Measurements from ENCODE around the gene ULK2. TPM values are rescaled to one million over a fixed set of nuclear protein-coding genes. Genes with fewer than 3 reads are reported as not detected.
A peak's percentile ranks its signal among the peaks of the same experiment; 100 is the strongest.

ULK2 gene
- total RNA-seq, 2 donors from 2014 or later: 19.5 to 33.7 TPM

DNA sequence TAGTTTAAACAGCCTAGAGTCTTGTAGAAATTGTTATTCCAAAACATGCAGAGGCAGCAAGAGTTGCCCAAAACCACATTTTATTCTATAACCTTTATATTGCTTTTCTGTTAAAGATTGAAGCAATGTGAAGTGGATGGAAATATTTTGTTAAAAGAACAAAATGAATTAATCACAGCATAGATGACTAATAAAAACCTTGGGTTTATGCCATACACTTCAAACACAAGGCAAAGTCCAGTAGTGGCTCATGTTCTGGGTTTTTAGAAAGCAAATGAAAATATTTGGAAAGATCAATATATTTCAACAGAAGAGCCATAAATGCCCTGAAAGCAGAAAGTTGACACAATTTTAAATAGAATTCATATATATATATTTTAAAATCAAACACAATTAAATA is 36.7 kb upstream of the ULK2 start:
- H3K4me3 ChIP-seq (ENCODE audit: low read length): no peak overlapping the region
- TF ChIP-seq, protein P1, sequence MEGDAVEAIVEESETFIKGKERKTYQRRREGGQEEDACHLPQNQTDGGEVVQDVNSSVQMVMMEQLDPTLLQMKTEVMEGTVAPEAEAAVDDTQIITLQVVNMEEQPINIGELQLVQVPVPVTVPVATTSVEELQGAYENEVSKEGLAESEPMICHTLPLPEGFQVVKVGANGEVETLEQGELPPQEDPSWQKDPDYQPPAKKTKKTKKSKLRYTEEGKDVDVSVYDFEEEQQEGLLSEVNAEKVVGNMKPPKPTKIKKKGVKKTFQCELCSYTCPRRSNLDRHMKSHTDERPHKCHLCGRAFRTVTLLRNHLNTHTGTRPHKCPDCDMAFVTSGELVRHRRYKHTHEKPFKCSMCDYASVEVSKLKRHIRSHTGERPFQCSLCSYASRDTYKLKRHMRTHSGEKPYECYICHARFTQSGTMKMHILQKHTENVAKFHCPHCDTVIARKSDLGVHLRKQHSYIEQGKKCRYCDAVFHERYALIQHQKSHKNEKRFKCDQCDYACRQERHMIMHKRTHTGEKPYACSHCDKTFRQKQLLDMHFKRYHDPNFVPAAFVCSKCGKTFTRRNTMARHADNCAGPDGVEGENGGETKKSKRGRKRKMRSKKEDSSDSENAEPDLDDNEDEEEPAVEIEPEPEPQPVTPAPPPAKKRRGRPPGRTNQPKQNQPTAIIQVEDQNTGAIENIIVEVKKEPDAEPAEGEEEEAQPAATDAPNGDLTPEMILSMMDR (conservative IDR thresholded peaks at IDR 0.05): no peak
- Mint-ChIP-seq H3K36me3 (ENCODE audit: low read depth) (peaks cover 72% of the 10 kb centered on the region), H3K4me3 (no peak overlapping the region), H3K27me3 (ENCODE audit: insufficient read depth) (no peaks in the 10 kb centered on the region), H3K27ac (no peak overlapping the region), H3K4me1 (no peaks in the 10 kb centered on the region), H3K9me3 (no peaks in the 10 kb centered on the region)
- H3K36me3 ChIP-seq (ENCODE audit: control insufficient read depth, insufficient read depth, low read length): peaks cover 85% of the 10 kb centered on the region
- no peak overlapping the region for H3K27ac ChIP-seq (ENCODE audit: low read depth, low read length)
- no peak overlapping the region for H3K9ac ChIP-seq (ENCODE audit: extremely low read depth, low read length, poor library complexity, severe bottlenecking)
- H3K27me3 ChIP-seq (ENCODE audit: control insufficient read depth, insufficient read depth, low read length, poor library complexity, severe bottlenecking): no peaks in the 10 kb centered on the region
- no peaks in the 10 kb centered on the region for H3K4me1 ChIP-seq (ENCODE audit: control insufficient read depth, insufficient read depth, low read length)
- H3K9me3 ChIP-seq (ENCODE audit: control insufficient read depth, low read length): no peaks in the 10 kb centered on the region
- no peak for DNase-seq

GRCh38 chr17:19900809-19901208 is 33.1 kb upstream of the ULK2 start:
- H3K4me1 ChIP-seq (ENCODE audit: control insufficient read depth, insufficient read depth, low read length): no peaks in the 10 kb centered on the region
- Mint-ChIP-seq H3K36me3 (ENCODE audit: low read depth) (peaks cover 47% of the 10 kb centered on the region), H3K4me1 (peaks cover 3% of the 10 kb centered on the region), H3K27ac (no peak overlapping the region), H3K9me3 (no peaks in the 10 kb centered on the region), H3K27me3 (ENCODE audit: insufficient read depth) (no peaks in the 10 kb centered on the region), H3K4me3 (no peak overlapping the region)
- no peak for DNase-seq
- no peak overlapping the region for H3K4me3 ChIP-seq (ENCODE audit: low read length)
- H3K9me3 ChIP-seq (ENCODE audit: control insufficient read depth, low read length): no peaks in the 10 kb centered on the region
- peaks cover 55% of the 10 kb centered on the region for H3K36me3 ChIP-seq (ENCODE audit: control insufficient read depth, insufficient read depth, low read length)
- WGBS, 2 experiments (ENCODE audit: insufficient coverage in 1 of 2, insufficient read length in 1 of 2): 95% methylated on average over 2 of the region's 2 CpGs; no CpG with 5 or more reads in 1 of the 2 experiments
- no peak overlapping the region for H3K9ac ChIP-seq (ENCODE audit: extremely low read depth, low read length, poor library complexity, severe bottlenecking)
- TF ChIP-seq, protein P1 (conservative IDR thresholded peaks at IDR 0.05): no peak
- no peaks in the 10 kb centered on the region for H3K27me3 ChIP-seq (ENCODE audit: control insufficient read depth, insufficient read depth, low read length, poor library complexity, severe bottlenecking)
- H3K27ac ChIP-seq (ENCODE audit: low read depth, low read length): no peak overlapping the region

DNA sequence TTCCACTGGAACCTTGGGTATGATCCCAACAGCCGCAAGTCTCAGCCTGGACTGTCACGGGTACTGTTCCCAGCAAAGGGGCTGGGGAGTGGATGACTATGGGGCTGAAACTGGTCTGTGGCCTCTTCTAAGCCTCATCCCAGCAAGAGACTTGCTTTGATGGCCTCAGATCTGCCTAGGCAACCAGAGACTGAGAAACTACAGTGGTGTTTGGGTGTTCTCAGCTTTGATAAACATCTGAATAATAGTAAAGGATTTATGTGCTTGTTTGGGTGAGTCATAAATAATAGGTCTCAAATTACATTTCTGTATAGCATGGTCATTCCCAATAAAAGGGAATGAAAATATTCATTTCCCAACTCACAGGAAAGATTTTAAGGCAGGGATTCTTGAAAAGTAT is 30.2 kb upstream of the ULK2 start:
- no peaks in the 10 kb centered on the region for H3K9me3 ChIP-seq (ENCODE audit: control insufficient read depth, low read length)
- no peak overlapping the region for H3K4me3 Mint-ChIP-seq
- H3K36me3 ChIP-seq (ENCODE audit: control insufficient read depth, insufficient read depth, low read length): peaks cover 28% of the 10 kb centered on the region
- no peaks in the 10 kb centered on the region for H3K4me1 ChIP-seq (ENCODE audit: control insufficient read depth, insufficient read depth, low read length)
- WGBS, 2 experiments (ENCODE audit: insufficient coverage in 1 of 2, insufficient read length in 1 of 2): 92 to 100% methylated on average over 2 of the region's 2 CpGs
- H3K9me3 Mint-ChIP-seq: no peaks in the 10 kb centered on the region
- H3K27ac Mint-ChIP-seq: peak overlapping the region; percentile 69
- DNase-seq: no peak
- H3K36me3 Mint-ChIP-seq (ENCODE audit: low read depth): peaks cover 22% of the 10 kb centered on the region
- H3K4me3 ChIP-seq (ENCODE audit: low read length): no peak overlapping the region
- TF ChIP-seq, protein P1 (conservative IDR thresholded peaks at IDR 0.05): no peak
- peaks cover 3% of the 10 kb centered on the region for H3K4me1 Mint-ChIP-seq
- H3K9ac ChIP-seq (ENCODE audit: extremely low read depth, low read length, poor library complexity, severe bottlenecking): no peak overlapping the region
- H3K27me3 Mint-ChIP-seq (ENCODE audit: insufficient read depth): no peaks in the 10 kb centered on the region
- peak overlapping the region; percentile 12 for H3K27ac ChIP-seq (ENCODE audit: low read depth, low read length)
- no peaks in the 10 kb centered on the region for H3K27me3 ChIP-seq (ENCODE audit: control insufficient read depth, insufficient read depth, low read length, poor library complexity, severe bottlenecking)

All from endodermal cell (in vitro differentiated cells).